GM12878 (cell line): ENCODE measurements around the gene SHISA6. TPM values are rescaled to one million over a fixed set of nuclear protein-coding genes. Genes with fewer than 3 reads are reported as not detected.

Experiments used
- ASH2L ChIP-seq: fragments of 300-600, 200-600 bp; sonication (generic); IDR thresholded peaks from 2 replicates; pipeline ENCODE4 v1.6.1; 2017; ENCODE audit warnings: low read depth, mild to moderate bottlenecking, borderline replicate concordance
- EED ChIP-seq: sonication (generic); IDR thresholded peaks from 2 replicates; pipeline ENCODE4 v1.6.1; 2016; ENCODE audit warnings: antibody characterized with exemption, low read depth
- ESRRA ChIP-seq: IDR thresholded peaks from 2 replicates; pipeline ENCODE4 v1.6.1; 2012; ENCODE audit warnings: mild to moderate bottlenecking, low read length, improper control_type of control experiment
- HDAC6 ChIP-seq: fragments of 200-600 bp; sonication (generic); IDR thresholded peaks from one replicate; pipeline ENCODE4 v1.8.0; 2017; ENCODE audit warnings: antibody characterized with exemption; ENCODE audit not compliant: unreplicated experiment
- MYC ChIP-seq: IDR thresholded peaks from 2 replicates; pipeline ENCODE4 v1.6.1; 2011; ENCODE audit warnings: mild to moderate bottlenecking, low read length, moderate library complexity, inconsistent platforms; ENCODE audit not compliant: insufficient read depth, insufficient replicate concordance, insufficient read length, severe bottlenecking
- NFYA ChIP-seq: IDR thresholded peaks from 2 replicates; pipeline ENCODE4 v1.6.1; 2011; ENCODE audit warnings: low read depth, mild to moderate bottlenecking, low read length, improper control_type of control experiment, borderline replicate concordance
- POLR2AphosphoS5 ChIP-seq: IDR thresholded peaks from 2 replicates; pipeline ENCODE4 v1.6.1; 2011; ENCODE audit warnings: mild to moderate bottlenecking, low read length, inconsistent platforms
- TAF1 ChIP-seq: IDR thresholded peaks from 2 replicates; pipeline ENCODE4 v1.6.1; 2011; ENCODE audit warnings: mild to moderate bottlenecking, low read depth, low read length, borderline replicate concordance
- ZBTB40 ChIP-seq: fragments of 450-650 bp; IDR thresholded peaks from 2 replicates; pipeline ENCODE4 v1.6.1; 2016; ENCODE audit warnings: mild to moderate bottlenecking, moderate library complexity, borderline replicate concordance
- ZNF622 ChIP-seq: fragments of 450-650 bp; IDR thresholded peaks from 2 replicates; pipeline ENCODE4 v1.6.1; 2017; ENCODE audit warnings: mild to moderate bottlenecking, inconsistent platforms
- polyA plus RNA-seq, 11 experiments: library from polyadenylated mRNA; depleted of rRNA in 4 of 11; unstranded in 6 of 11; stranded (reverse) in 5 of 11; fragments of >200 nt; fragmentation: Nextera tagmentation in 4 of 11; fragmentation: Illumina TruSeq in 1 of 11; extraction: Ambion mirVana in 4 of 11; extraction: Trizol in 1 of 11; gene quantifications; 1 replicate in 1 of 11; 2 replicates in 10 of 11; pipeline versions ENCODE4 v1.2.1 to v1.2.3, GENCODE V29; 2011 to 2016; ENCODE audit warnings: inconsistent platforms in 2 of 11, missing spikeins in 2 of 11, low read depth in 1 of 11
- total RNA-seq, 4 experiments: library from RNA; depleted of rRNA in 3 of 4; stranded (reverse); fragments of >200 nt in 3 of 4; fragmentation: Illumina TruSeq in 1 of 4; extraction: Trizol in 1 of 4; gene quantifications; 2 replicates each; pipeline versions ENCODE4 v1.2.1 to v1.2.3, GENCODE V29; 2013 to 2021

Gene SHISA6
- total and polyA plus RNA-seq, 10 of the 15 experiments (the other 5 are each of a cell fraction or from before 2014, with no cell fraction given) = not detected

- TF ChIP-seq ASH2L = no peak
- TF ChIP-seq ZNF622 = no peak
- TF ChIP-seq HDAC6 = no peak
- TF ChIP-seq POLR2AphosphoS5 = no peak
- no peak for TF ChIP-seq NFYA
- TF ChIP-seq MYC = no peak
- TF ChIP-seq ZBTB40 = no peak
- TF ChIP-seq EED = no peak
- no peak for TF ChIP-seq TAF1
- TF ChIP-seq ESRRA = no peak
These were observed 323.8 kb downstream of the SHISA6 start (continued) for GRCh38 chr17:11564589-11565380.
